ENCODE measurements around the gene ZNF44. TPM values are rescaled to one million over a fixed set of nuclear protein-coding genes. Genes with fewer than 3 reads are reported as not detected.

Gene ZNF44
- total and polyA plus RNA-seq, 2 of the 13 experiments (the other 11 are each of a cell fraction or from before 2014, with no cell fraction given): 6.9 to 15.7 TPM

- no peak for TF ChIP-seq PRDM4 (CRISPR knock-in tag; IDR thresholded peaks at IDR 0.05; ENCODE audit: borderline replicate concordance)
- peak; percentile 18; the same call in 1 of the 2 replicates for TF ChIP-seq ZBTB26 (CRISPR knock-in tag; IDR thresholded peaks at IDR 0.05; ENCODE audit: borderline replicate concordance)
- TF ChIP-seq, protein P1, sequence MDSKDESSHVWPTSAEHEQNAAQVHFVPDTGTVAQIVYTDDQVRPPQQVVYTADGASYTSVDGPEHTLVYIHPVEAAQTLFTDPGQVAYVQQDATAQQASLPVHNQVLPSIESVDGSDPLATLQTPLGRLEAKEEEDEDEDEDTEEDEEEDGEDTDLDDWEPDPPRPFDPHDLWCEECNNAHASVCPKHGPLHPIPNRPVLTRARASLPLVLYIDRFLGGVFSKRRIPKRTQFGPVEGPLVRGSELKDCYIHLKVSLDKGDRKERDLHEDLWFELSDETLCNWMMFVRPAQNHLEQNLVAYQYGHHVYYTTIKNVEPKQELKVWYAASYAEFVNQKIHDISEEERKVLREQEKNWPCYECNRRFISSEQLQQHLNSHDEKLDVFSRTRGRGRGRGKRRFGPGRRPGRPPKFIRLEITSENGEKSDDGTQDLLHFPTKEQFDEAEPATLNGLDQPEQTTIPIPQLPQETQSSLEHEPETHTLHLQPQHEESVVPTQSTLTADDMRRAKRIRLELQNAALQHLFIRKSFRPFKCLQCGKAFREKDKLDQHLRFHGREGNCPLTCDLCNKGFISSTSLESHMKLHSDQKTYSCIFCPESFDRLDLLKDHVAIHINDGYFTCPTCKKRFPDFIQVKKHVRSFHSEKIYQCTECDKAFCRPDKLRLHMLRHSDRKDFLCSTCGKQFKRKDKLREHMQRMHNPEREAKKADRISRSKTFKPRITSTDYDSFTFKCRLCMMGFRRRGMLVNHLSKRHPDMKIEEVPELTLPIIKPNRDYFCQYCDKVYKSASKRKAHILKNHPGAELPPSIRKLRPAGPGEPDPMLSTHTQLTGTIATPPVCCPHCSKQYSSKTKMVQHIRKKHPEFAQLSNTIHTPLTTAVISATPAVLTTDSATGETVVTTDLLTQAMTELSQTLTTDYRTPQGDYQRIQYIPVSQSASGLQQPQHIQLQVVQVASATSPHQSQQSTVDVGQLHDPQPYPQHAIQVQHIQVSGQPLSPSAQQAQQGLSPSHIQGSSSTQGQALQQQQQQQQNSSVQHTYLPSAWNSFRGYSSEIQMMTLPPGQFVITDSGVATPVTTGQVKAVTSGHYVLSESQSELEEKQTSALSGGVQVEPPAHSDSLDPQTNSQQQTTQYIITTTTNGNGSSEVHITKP (CRISPR knock-in tag; IDR thresholded peaks at IDR 0.05; ENCODE audit: low read depth): peak; percentile 57; the same call in 1 of the 2 replicates
- no peak for TF ChIP-seq ZNF234 (CRISPR knock-in tag; conservative IDR thresholded peaks at IDR 0.05)
- TF ChIP-seq EEA1 (CRISPR knock-in tag; IDR thresholded peaks at IDR 0.05; ENCODE audit: borderline replicate concordance): no peak
- TF ChIP-seq ZNF263 (CRISPR knock-in tag; IDR thresholded peaks at IDR 0.05): peak; percentile 52; the same call in 1 of the 2 replicates
- TF ChIP-seq ZNF530 (CRISPR knock-in tag; IDR thresholded peaks at IDR 0.05; ENCODE audit: low read depth): no peak
- TF ChIP-seq KLF13 (CRISPR knock-in tag; IDR thresholded peaks at IDR 0.05): no peak
- no peak for TF ChIP-seq ZNF660 (CRISPR knock-in tag; IDR thresholded peaks at IDR 0.05; ENCODE audit: borderline replicate concordance, low read depth)
- TF ChIP-seq, protein P2, sequence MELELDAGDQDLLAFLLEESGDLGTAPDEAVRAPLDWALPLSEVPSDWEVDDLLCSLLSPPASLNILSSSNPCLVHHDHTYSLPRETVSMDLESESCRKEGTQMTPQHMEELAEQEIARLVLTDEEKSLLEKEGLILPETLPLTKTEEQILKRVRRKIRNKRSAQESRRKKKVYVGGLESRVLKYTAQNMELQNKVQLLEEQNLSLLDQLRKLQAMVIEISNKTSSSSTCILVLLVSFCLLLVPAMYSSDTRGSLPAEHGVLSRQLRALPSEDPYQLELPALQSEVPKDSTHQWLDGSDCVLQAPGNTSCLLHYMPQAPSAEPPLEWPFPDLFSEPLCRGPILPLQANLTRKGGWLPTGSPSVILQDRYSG (CRISPR knock-in tag; IDR thresholded peaks at IDR 0.05): no peak
- peak; percentile 88 for TF ChIP-seq HNF4A (CRISPR knock-in tag; IDR thresholded peaks at IDR 0.05)
- TF ChIP-seq PHF8 (CRISPR knock-in tag; IDR thresholded peaks at IDR 0.05): 0 out of 2 replicates have a peak, but pooled peaks have one; percentile 18
- TF ChIP-seq ZNF746 (CRISPR knock-in tag; IDR thresholded peaks at IDR 0.05): no peak
- TF ChIP-seq, protein P3, sequence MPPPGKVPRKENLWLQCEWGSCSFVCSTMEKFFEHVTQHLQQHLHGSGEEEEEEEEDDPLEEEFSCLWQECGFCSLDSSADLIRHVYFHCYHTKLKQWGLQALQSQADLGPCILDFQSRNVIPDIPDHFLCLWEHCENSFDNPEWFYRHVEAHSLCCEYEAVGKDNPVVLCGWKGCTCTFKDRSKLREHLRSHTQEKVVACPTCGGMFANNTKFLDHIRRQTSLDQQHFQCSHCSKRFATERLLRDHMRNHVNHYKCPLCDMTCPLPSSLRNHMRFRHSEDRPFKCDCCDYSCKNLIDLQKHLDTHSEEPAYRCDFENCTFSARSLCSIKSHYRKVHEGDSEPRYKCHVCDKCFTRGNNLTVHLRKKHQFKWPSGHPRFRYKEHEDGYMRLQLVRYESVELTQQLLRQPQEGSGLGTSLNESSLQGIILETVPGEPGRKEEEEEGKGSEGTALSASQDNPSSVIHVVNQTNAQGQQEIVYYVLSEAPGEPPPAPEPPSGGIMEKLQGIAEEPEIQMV (CRISPR knock-in tag; IDR thresholded peaks at IDR 0.05; ENCODE audit: low read depth): no peak
- TF ChIP-seq PLRG1 (conservative IDR thresholded peaks at IDR 0.05): no peak
Observed at GRCh38 chr19:12331211-12331941, 36.7 kb upstream of the ZNF44 start (continued).

Measured in HepG2 (cell line).